Measurements from ENCODE around the gene ELMO1. TPM values are rescaled to one million over a fixed set of nuclear protein-coding genes. Genes with fewer than 3 reads are reported as not detected.

ELMO1 gene
- total RNA-seq, 4 donors from 2014 or later: 31.1 to 42.9 (median 38.7) TPM

- DNase-seq (ENCODE audit: extremely low spot score): no peak
- Histone ChIP-seq H3K4me3 (no peak overlapping the region), H3K36me3 (no peaks in the 10 kb centered on the region), H3K9me3 (no peaks in the 10 kb centered on the region), H3K27me3 (peaks cover 0 to 4% (median 2%) of the 10 kb centered on the region in 4 donors), H3K27ac (replicated peaks in 1 of 4) (no peak overlapping the region), H3K4me1 (peaks cover 0 to 10% (median 6%) of the 10 kb centered on the region in 4 donors)
- TF ChIP-seq EP300 (IDR thresholded peaks at IDR 0.05) (no peak), CTCF (IDR thresholded peaks at IDR 0.05) (no peak), POLR2AphosphoS5 (IDR thresholded peaks at IDR 0.05) (no peak), POLR2A (IDR thresholded peaks at IDR 0.05; ENCODE audit: low read depth) (no peak)
- intact Hi-C loops (cut with DNase I): no loop called here
- 95% methylated on average over 2 of the region's 2 CpGs for WGBS
Measured at GRCh38 chr7:37427276-37427940, 21.3 kb downstream of the ELMO1 start.

GRCh38 chr7:37425498-37425897, 23.2 kb downstream of the ELMO1 start:
- intact Hi-C loops (cut with DNase I): no loop called here
- H3K27ac ChIP-seq (replicated peaks in 1 of 4): no peak overlapping the region
- H3K36me3 ChIP-seq: no peaks in the 10 kb centered on the region
- H3K27me3 ChIP-seq: no peaks in the 10 kb centered on the region
- WGBS: 45% methylated on average over 5 of the region's 5 CpGs
- no peak overlapping the region for H3K4me3 ChIP-seq
- DNase-seq (ENCODE audit: extremely low spot score): no peak
- no peaks in the 10 kb centered on the region for H3K9me3 ChIP-seq
- H3K4me1 ChIP-seq: peaks cover 13 to 21% (median 20%) of the 10 kb centered on the region in 4 donors
- TF ChIP-seq EP300 (IDR thresholded peaks at IDR 0.05): no peak
- TF ChIP-seq CTCF (IDR thresholded peaks at IDR 0.05): no peak
- TF ChIP-seq POLR2AphosphoS5 (IDR thresholded peaks at IDR 0.05): no peak
- no peak for TF ChIP-seq POLR2A (IDR thresholded peaks at IDR 0.05; ENCODE audit: low read depth)

- no peak overlapping the region for H3K27ac ChIP-seq (replicated peaks in 1 of 4)
- H3K9me3 ChIP-seq: no peaks in the 10 kb centered on the region
- peaks cover 18 to 25% (median 23%) of the 10 kb centered on the region in 4 donors for H3K4me1 ChIP-seq
- intact Hi-C loops (cut with DNase I): no loop called here
- no peak for DNase-seq (ENCODE audit: extremely low spot score)
- no peaks in the 10 kb centered on the region for H3K27me3 ChIP-seq
- TF ChIP-seq CTCF (IDR thresholded peaks at IDR 0.05) (no peak), POLR2AphosphoS5 (IDR thresholded peaks at IDR 0.05) (no peak), POLR2A (IDR thresholded peaks at IDR 0.05; ENCODE audit: low read depth) (no peak), EP300 (IDR thresholded peaks at IDR 0.05) (no peak)
- no peak overlapping the region for H3K4me3 ChIP-seq
- no peaks in the 10 kb centered on the region for H3K36me3 ChIP-seq
- WGBS: 85% methylated on average over 2 of the region's 2 CpGs
Measured at GRCh38 chr7:37424995-37425394, 23.7 kb downstream of the ELMO1 start.

GRCh38 chr7:37424521-37424920, 24.1 kb downstream of the ELMO1 start:
- intact Hi-C loops (cut with DNase I): no loop called here
- peaks cover 20 to 28% (median 23%) of the 10 kb centered on the region in 4 donors for H3K4me1 ChIP-seq
- H3K27me3 ChIP-seq: no peaks in the 10 kb centered on the region
- no peak for DNase-seq (ENCODE audit: extremely low spot score)
- no peaks in the 10 kb centered on the region for H3K9me3 ChIP-seq
- H3K36me3 ChIP-seq: no peaks in the 10 kb centered on the region
- TF ChIP-seq EP300 (IDR thresholded peaks at IDR 0.05): no peak
- no peak for TF ChIP-seq POLR2AphosphoS5 (IDR thresholded peaks at IDR 0.05)
- no peak for TF ChIP-seq CTCF (IDR thresholded peaks at IDR 0.05)
- TF ChIP-seq POLR2A (IDR thresholded peaks at IDR 0.05; ENCODE audit: low read depth): no peak
- WGBS: 83% methylated on average over 1 of the region's 1 CpG
- H3K27ac ChIP-seq (replicated peaks in 1 of 4): no peak overlapping the region
- H3K4me3 ChIP-seq: no peak overlapping the region
